Activated T-helper 2 cell treated with anti-CD3 and anti-CD28 coated beads, Interferon-gamma antibody, Interleukin-2, Interleukin-4, amounts not matched to agents 10 μg/mL and 5 μg/mL and 100 μg/mL, durations not matched to agents 14 hours and 24 hours and 36 hours (primary cell): ENCODE data around the gene KLHDC3. TPM values are rescaled to one million over a fixed set of nuclear protein-coding genes. Genes with fewer than 3 reads are reported as not detected.

Source experiments
- DNase-seq: peaks from one replicate; pipeline ENCODE4 v3.0.0; 2021; ENCODE audit warnings: low spot score
- H3K27ac Mint-ChIP-seq: one replicate; pipeline ENCODE4 v1.8.0; 2021; ENCODE audit warnings: mixed read lengths
- H3K27me3 Mint-ChIP-seq: one replicate; pipeline ENCODE4 v1.8.0; 2021; ENCODE audit warnings: low read depth, mixed read lengths
- H3K36me3 Mint-ChIP-seq: one replicate; pipeline ENCODE4 v1.8.0; 2021; ENCODE audit warnings: low read depth, mixed read lengths
- H3K4me1 Mint-ChIP-seq: one replicate; pipeline ENCODE4 v1.8.0; 2021; ENCODE audit warnings: low read depth, mixed read lengths
- H3K4me3 Mint-ChIP-seq: one replicate; pipeline ENCODE4 v1.8.0; 2021; ENCODE audit warnings: low read depth, mild to moderate bottlenecking, moderate library complexity, mixed read lengths
- H3K9me3 Mint-ChIP-seq: one replicate; pipeline ENCODE4 v1.8.0; 2021; ENCODE audit warnings: mixed read lengths
- intact Hi-C: fragments of 100-400 bp; cut with micrococcal nuclease; formaldehyde crosslinking; loops from one replicate; pipeline ENCODE4 v1.15.1; 2023
- total RNA-seq: library from RNA; stranded (reverse); gene quantifications from 2 replicates; pipeline ENCODE4 v1.2.3, GENCODE V29; 2022

KLHDC3 gene
- 71.2 and 74.6 TPM in 2 replicates for total RNA-seq

- peak; percentile 99 for DNase-seq
- peaks cover 67% of the 10 kb centered on the region for H3K36me3 Mint-ChIP-seq
- H3K9me3 Mint-ChIP-seq = no peaks in the 10 kb centered on the region
- peak within 1 kb of the TSS; percentile 96 for H3K4me3 Mint-ChIP-seq
- intact Hi-C loops = loop anchor here (1.0 to 2.0 kb wide), 6 partner anchors 35 to 268 kb away; partner anchors contain the start of genes CNPY3, KLC4, MRPL2 and PEX6
- H3K27me3 Mint-ChIP-seq = no peaks in the 10 kb centered on the region
- H3K4me1 Mint-ChIP-seq = peaks cover 35% of the 10 kb centered on the region
- peak within 1 kb of the TSS; percentile 74 for H3K27ac Mint-ChIP-seq
Measured at GRCh38 chr6:43013843-43014433, at the start of gene KLHDC3, which contains the start of gene MEA1. KLHDC3 (plus strand) TSS chr6:43014249; CDS start chr6:43017193, 2,944 bp downstream. MEA1 (minus strand) TSS chr6:43013946; CDS start chr6:43013813, 133 bp downstream.

- H3K27me3 Mint-ChIP-seq = no peaks in the 10 kb centered on the region
- no peaks in the 10 kb centered on the region for H3K9me3 Mint-ChIP-seq
- peaks cover 41% of the 10 kb centered on the region for H3K36me3 Mint-ChIP-seq
- no peak for DNase-seq
- peaks cover 4% of the 10 kb centered on the region for H3K4me1 Mint-ChIP-seq
- intact Hi-C loops = no loop called here
- no peak overlapping the region for H3K4me3 Mint-ChIP-seq
- H3K27ac Mint-ChIP-seq = no peak overlapping the region
Measured at GRCh38 chr6:42966571-42966970, 47.5 kb upstream of the KLHDC3 start.

- no peak for DNase-seq
- Mint-ChIP-seq H3K4me1 (peaks cover 5% of the 10 kb centered on the region), H3K9me3 (no peaks in the 10 kb centered on the region), H3K27me3 (no peaks in the 10 kb centered on the region), H3K36me3 (peaks cover 38% of the 10 kb centered on the region), H3K4me3 (no peak overlapping the region), H3K27ac (no peak overlapping the region)
- intact Hi-C loops = no loop called here
Measured at GRCh38 chr6:42967228-42967627, 46.8 kb upstream of the KLHDC3 start.

- no peak for DNase-seq
- intact Hi-C loops = no loop called here
- no peak overlapping the region for H3K27ac Mint-ChIP-seq
- H3K4me1 Mint-ChIP-seq = peaks cover 5% of the 10 kb centered on the region
- no peak overlapping the region for H3K4me3 Mint-ChIP-seq
- H3K9me3 Mint-ChIP-seq = no peaks in the 10 kb centered on the region
- H3K36me3 Mint-ChIP-seq = peaks cover 32% of the 10 kb centered on the region
- no peaks in the 10 kb centered on the region for H3K27me3 Mint-ChIP-seq
Measured at GRCh38 chr6:42968126-42968701, 45.8 kb upstream of the KLHDC3 start.

- H3K9me3 Mint-ChIP-seq = no peaks in the 10 kb centered on the region
- H3K27me3 Mint-ChIP-seq = no peaks in the 10 kb centered on the region
- no peak overlapping the region for H3K4me3 Mint-ChIP-seq
- H3K4me1 Mint-ChIP-seq = peaks cover 5% of the 10 kb centered on the region
- H3K27ac Mint-ChIP-seq = no peak overlapping the region
- no peak for DNase-seq
- intact Hi-C loops = no loop called here
- peaks cover 29% of the 10 kb centered on the region for H3K36me3 Mint-ChIP-seq
Measured at GRCh38 chr6:42968783-42969182, 45.3 kb upstream of the KLHDC3 start.

- intact Hi-C loops = no loop called here
- Mint-ChIP-seq H3K36me3 (peaks cover 29% of the 10 kb centered on the region), H3K27me3 (no peaks in the 10 kb centered on the region), H3K9me3 (no peaks in the 10 kb centered on the region), H3K27ac (no peak overlapping the region), H3K4me3 (no peak overlapping the region), H3K4me1 (peaks cover 7% of the 10 kb centered on the region)
- DNase-seq = no peak
Measured at GRCh38 chr6:42969431-42969830, 44.6 kb upstream of the KLHDC3 start.

GRCh38 chr6:42969934-42970333 is 44.1 kb upstream of the KLHDC3 start:
- Mint-ChIP-seq H3K4me3 (no peak overlapping the region), H3K9me3 (no peaks in the 10 kb centered on the region), H3K36me3 (peaks cover 27% of the 10 kb centered on the region), H3K27ac (no peak overlapping the region), H3K27me3 (no peaks in the 10 kb centered on the region), H3K4me1 (peaks cover 8% of the 10 kb centered on the region)
- no peak for DNase-seq
- intact Hi-C loops = no loop called here

- Mint-ChIP-seq H3K4me1 (peaks cover 10% of the 10 kb centered on the region), H3K4me3 (no peak overlapping the region), H3K27ac (peak overlapping the region; percentile 12), H3K27me3 (no peaks in the 10 kb centered on the region), H3K36me3 (peaks cover 30% of the 10 kb centered on the region), H3K9me3 (no peaks in the 10 kb centered on the region)
- DNase-seq = no peak
- intact Hi-C loops = no loop called here
Measured at GRCh38 chr6:42970871-42971612, 43.0 kb upstream of the KLHDC3 start.

- no peak for DNase-seq
Measured at GRCh38 chr6:42971746-42972327, 42.2 kb upstream of the KLHDC3 start.

GRCh38 chr6:42973926-42974325 is 40.1 kb upstream of the KLHDC3 start:
- Mint-ChIP-seq H3K27ac (peak overlapping the region; percentile 62), H3K27me3 (no peaks in the 10 kb centered on the region), H3K4me3 (no peak overlapping the region), H3K4me1 (peaks cover 19% of the 10 kb centered on the region), H3K9me3 (no peaks in the 10 kb centered on the region), H3K36me3 (peaks cover 43% of the 10 kb centered on the region)
- no peak for DNase-seq
- intact Hi-C loops = no loop called here

More at GRCh38 chr6:42971746-42972327, 42.2 kb upstream of the KLHDC3 start:
- Mint-ChIP-seq H3K27me3 (no peaks in the 10 kb centered on the region), H3K4me1 (peaks cover 13% of the 10 kb centered on the region), H3K27ac (peak overlapping the region; percentile 70), H3K36me3 (peaks cover 37% of the 10 kb centered on the region), H3K9me3 (no peaks in the 10 kb centered on the region), H3K4me3 (no peak overlapping the region)
- intact Hi-C loops = no loop called here

GRCh38 chr6:42974919-42975505 is 39.0 kb upstream of the KLHDC3 start:
- Mint-ChIP-seq H3K9me3 (no peaks in the 10 kb centered on the region), H3K36me3 (peaks cover 42% of the 10 kb centered on the region), H3K27ac (peak overlapping the region; percentile 17), H3K4me3 (no peak overlapping the region), H3K27me3 (no peaks in the 10 kb centered on the region), H3K4me1 (peaks cover 29% of the 10 kb centered on the region)
- no peak for DNase-seq
- intact Hi-C loops = no loop called here

GRCh38 chr6:42978487-42978838 is 35.6 kb upstream of the KLHDC3 start:
- Mint-ChIP-seq H3K36me3 (peaks cover 31% of the 10 kb centered on the region), H3K27me3 (no peaks in the 10 kb centered on the region), H3K27ac (peak overlapping the region; percentile 79), H3K4me1 (peaks cover 27% of the 10 kb centered on the region), H3K9me3 (no peaks in the 10 kb centered on the region), H3K4me3 (peak overlapping the region; percentile 80)
- DNase-seq = no peak
- intact Hi-C loops = no loop called here
